ENCODE measurements around the gene PHACTR4.

PHACTR4 gene

GRCh38 chr1:28338897-28339296, 30.6 kb upstream of the PHACTR4 start:
- TF ChIP-seq CTCF (IDR thresholded peaks at IDR 0.05), result no peak

GRCh38 chr1:28339551-28339950, 30.0 kb upstream of the PHACTR4 start:
- TF ChIP-seq CTCF (IDR thresholded peaks at IDR 0.05), result no peak

- no peak for TF ChIP-seq CTCF (IDR thresholded peaks at IDR 0.05)
These were observed 29.1 kb upstream of the PHACTR4 start for GRCh38 chr1:28340221-28340974.

- TF ChIP-seq CTCF (IDR thresholded peaks at IDR 0.05), result no peak
These were observed 27.9 kb upstream of the PHACTR4 start for GRCh38 chr1:28341591-28341990.

GRCh38 chr1:28343405-28343804, 26.1 kb upstream of the PHACTR4 start:
- TF ChIP-seq CTCF (IDR thresholded peaks at IDR 0.05), result no peak

GRCh38 chr1:28354121-28354520, 15.4 kb upstream of the PHACTR4 start:
- TF ChIP-seq CTCF (IDR thresholded peaks at IDR 0.05), result no peak

- TF ChIP-seq CTCF (IDR thresholded peaks at IDR 0.05), result no peak
These were observed 10.8 kb upstream of the PHACTR4 start for GRCh38 chr1:28358716-28359115.
